ENCODE data around the gene STAT6. TPM values are rescaled to one million over a fixed set of nuclear protein-coding genes. Genes with fewer than 3 reads are reported as not detected.

The STAT6 gene
- total and polyA plus RNA-seq, 2 experiments from 2014 or later: 37.2 to 53.0 TPM

DNA sequence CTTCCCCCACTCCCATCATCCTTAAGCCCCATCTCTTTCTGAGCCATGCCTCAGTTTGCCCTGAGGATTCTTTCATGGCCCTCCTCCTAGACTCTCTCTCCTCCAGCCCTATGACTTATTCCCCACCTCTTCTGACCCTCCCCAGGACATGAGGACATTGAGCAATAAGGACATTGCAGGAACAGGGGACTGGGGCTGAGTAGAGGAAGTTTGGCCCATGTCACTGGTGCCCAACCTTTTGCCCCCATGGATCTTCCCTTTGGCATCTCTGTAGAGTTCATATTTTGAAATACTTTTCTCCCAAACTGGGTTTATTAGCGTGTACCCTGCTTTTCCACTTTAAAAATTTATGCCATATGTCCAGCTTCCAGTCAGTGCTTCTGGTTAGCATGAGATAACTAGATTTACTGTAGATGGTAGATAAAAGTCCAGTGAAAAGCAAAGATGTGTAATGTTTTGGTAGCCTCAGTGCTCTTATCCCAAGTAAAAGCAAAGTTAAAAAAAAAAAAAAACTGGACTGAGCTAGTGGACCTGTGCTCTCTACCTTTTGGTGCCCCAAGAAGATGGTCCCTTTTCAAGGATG is 42.3 kb upstream of the STAT6 start:
- no peaks in the 10 kb centered on the region for H3K4me1 ChIP-seq (ENCODE audit: low read depth)
- no peaks in the 10 kb centered on the region for H3K9me3 ChIP-seq (ENCODE audit: low read depth)
- H3K4me3 ChIP-seq: no peak overlapping the region
- H3K27me3 ChIP-seq: no peaks in the 10 kb centered on the region
- H3K27ac ChIP-seq: no peak overlapping the region
- peaks cover 22% of the 10 kb centered on the region for H3K36me3 ChIP-seq
- no peak for DNase-seq (ENCODE audit: low read depth in 1 of 2, low spot score in 1 of 2)
- TF ChIP-seq, protein P1, sequence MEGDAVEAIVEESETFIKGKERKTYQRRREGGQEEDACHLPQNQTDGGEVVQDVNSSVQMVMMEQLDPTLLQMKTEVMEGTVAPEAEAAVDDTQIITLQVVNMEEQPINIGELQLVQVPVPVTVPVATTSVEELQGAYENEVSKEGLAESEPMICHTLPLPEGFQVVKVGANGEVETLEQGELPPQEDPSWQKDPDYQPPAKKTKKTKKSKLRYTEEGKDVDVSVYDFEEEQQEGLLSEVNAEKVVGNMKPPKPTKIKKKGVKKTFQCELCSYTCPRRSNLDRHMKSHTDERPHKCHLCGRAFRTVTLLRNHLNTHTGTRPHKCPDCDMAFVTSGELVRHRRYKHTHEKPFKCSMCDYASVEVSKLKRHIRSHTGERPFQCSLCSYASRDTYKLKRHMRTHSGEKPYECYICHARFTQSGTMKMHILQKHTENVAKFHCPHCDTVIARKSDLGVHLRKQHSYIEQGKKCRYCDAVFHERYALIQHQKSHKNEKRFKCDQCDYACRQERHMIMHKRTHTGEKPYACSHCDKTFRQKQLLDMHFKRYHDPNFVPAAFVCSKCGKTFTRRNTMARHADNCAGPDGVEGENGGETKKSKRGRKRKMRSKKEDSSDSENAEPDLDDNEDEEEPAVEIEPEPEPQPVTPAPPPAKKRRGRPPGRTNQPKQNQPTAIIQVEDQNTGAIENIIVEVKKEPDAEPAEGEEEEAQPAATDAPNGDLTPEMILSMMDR (IDR thresholded peaks at IDR 0.05; ENCODE audit: low read depth, low read length): no peak

DNA sequence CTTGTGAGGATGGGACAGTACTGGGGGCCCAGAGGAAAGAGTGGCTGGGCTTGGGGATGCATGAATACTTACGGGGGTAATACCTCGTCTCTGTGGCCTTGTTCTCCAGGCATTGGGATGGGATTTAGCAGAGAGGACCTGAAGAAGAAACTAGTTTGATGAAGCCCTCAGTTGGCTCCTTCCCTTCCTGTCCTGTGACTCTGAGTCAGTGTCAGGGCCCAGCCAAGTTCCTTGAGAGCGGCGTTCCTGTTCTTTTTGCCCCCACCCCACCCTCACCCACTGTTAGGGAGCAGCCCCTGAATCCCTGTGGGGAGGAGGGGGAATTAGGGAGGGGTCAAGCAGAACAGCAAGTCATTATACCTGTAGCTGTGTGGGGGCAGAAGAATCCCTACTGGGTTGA is 41.5 kb upstream of the STAT6 start:
- Histone ChIP-seq H3K36me3 (peaks cover 18% of the 10 kb centered on the region), H3K27me3 (no peaks in the 10 kb centered on the region), H3K27ac (no peak overlapping the region), H3K4me1 (ENCODE audit: low read depth) (no peaks in the 10 kb centered on the region), H3K4me3 (no peak overlapping the region), H3K9me3 (ENCODE audit: low read depth) (no peaks in the 10 kb centered on the region)
- TF ChIP-seq, protein P1 (IDR thresholded peaks at IDR 0.05; ENCODE audit: low read depth, low read length): no peak
- peak in 1 of 2 donors; percentile 66 for DNase-seq (ENCODE audit: low read depth in 1 of 2, low spot score in 1 of 2)

DNA sequence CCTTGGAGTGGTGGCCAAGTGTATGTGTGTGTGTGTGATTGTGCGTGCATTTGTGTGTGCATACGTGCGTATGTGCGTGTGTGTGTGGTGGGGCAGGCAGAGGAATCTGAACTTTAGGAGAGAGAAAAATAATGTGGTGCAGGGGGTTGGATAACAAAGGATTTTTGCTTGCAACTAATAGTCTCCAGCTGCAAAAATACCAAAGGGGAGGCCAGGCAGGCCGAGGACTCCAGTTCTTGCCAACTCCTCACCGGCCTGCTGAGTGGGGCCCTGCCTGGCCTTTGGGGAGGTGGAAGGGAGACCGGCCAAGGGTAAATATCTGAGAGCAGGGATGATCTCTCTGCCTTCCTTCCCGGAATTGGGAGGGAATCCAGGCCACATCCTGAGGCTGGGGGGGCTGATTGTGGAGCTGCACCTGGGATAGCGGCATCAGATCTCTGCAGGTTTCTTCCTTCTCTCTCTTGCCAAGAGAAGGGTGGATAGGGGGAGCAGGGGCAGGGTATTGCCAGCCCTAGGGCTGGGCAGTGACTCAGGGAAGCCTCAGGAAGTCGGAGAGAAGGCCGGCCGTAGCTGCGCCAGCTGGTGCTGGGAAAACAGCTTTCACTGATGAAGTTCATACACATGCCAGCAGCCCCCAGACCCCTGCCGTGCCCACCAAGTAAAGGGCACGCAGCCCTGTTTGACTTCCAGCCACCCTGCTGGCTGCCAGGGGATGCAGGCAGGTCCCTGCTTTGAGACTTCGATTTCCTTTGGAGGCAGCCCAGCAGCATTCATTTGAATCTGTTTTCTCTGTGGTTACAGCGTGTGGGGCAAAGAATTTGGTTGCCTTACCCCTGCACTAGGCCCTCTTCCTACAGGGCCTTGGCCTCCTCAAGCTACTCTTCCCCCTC is 40.8 kb upstream of the STAT6 start:
- no peaks in the 10 kb centered on the region for H3K9me3 ChIP-seq (ENCODE audit: low read depth)
- H3K27me3 ChIP-seq: no peaks in the 10 kb centered on the region
- no peak overlapping the region for H3K27ac ChIP-seq
- peaks cover 11% of the 10 kb centered on the region for H3K36me3 ChIP-seq
- TF ChIP-seq, protein P1 (IDR thresholded peaks at IDR 0.05; ENCODE audit: low read depth, low read length): no peak
- peak in 1 of 2 donors; percentile 86 for DNase-seq (ENCODE audit: low read depth in 1 of 2, low spot score in 1 of 2)
- peaks cover 3% of the 10 kb centered on the region for H3K4me1 ChIP-seq (ENCODE audit: low read depth)
- H3K4me3 ChIP-seq: no peak overlapping the region

DNA sequence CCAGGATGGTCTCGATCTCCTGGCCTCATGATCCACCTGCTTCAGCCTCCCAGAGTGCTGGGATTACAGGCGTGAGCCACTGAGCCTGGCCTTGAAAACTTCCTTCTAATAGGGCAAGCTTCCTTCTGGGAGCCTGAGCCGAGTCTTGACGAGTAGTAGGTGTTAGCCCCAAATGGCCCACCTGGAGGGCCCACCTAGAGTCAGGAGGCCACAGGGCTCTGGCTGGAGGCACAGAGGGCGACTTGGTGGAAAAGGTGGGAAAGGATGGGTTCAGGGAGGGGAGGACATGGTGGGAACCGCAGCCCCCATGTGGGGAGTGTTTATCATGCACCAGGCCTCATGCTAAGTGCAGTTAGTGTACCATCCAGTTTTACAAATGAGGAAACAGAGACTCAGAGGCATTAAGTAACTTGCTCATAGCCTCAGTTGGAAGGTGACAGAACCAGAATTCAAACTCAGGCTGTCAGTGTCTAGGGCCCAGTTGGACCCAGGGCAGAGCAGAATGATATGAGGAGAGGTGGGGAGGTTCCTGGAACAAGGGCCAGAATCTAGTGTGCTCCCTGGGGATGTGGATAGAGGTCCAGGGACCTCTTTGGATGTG is 39.3 kb upstream of the STAT6 start:
- H3K27me3 ChIP-seq: no peaks in the 10 kb centered on the region
- H3K4me3 ChIP-seq: no peak overlapping the region
- no peak overlapping the region for H3K27ac ChIP-seq
- DNase-seq (ENCODE audit: low read depth in 1 of 2, low spot score in 1 of 2): no peak
- peaks cover 15% of the 10 kb centered on the region for H3K36me3 ChIP-seq
- H3K4me1 ChIP-seq (ENCODE audit: low read depth): peaks cover 6% of the 10 kb centered on the region
- TF ChIP-seq, protein P1 (IDR thresholded peaks at IDR 0.05; ENCODE audit: low read depth, low read length): no peak
- no peaks in the 10 kb centered on the region for H3K9me3 ChIP-seq (ENCODE audit: low read depth)

DNA sequence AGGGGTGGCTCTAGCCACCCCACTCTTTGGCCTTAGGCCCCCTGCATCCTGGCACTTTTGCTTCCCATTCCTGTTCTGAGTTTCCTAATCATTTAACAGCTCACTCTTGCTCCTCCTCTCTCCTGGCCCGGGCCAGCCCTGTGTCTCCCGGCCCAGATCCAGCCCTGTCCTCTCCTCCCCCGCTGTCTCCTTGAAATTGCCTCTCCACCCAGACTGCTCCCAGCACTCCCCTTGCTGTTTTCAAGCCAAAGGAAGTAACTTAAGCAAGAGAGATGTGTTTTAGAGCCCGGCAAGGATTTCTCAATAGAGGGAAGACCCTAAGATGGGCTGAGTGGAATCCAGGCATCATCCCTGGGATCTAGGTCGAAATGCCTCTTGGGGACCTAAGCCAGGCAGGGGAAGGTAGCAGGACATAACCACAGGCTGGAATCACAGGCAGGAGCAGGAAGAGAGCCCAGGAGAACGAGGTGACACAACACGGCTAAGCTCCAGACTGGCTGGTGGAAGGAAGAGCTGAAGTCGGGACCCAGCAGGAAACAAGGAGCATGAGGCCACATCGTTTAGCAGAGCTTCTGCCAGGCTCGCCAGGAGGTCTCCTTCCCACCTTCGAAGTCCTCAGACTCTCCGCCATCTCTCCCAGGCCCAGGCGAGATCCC is 38.2 kb upstream of the STAT6 start:
- Histone ChIP-seq H3K27ac (no peak overlapping the region), H3K4me3 (no peak overlapping the region), H3K9me3 (ENCODE audit: low read depth) (no peaks in the 10 kb centered on the region), H3K4me1 (ENCODE audit: low read depth) (peaks cover 6% of the 10 kb centered on the region), H3K27me3 (no peaks in the 10 kb centered on the region), H3K36me3 (peaks cover 18% of the 10 kb centered on the region)
- TF ChIP-seq, protein P1 (IDR thresholded peaks at IDR 0.05; ENCODE audit: low read depth, low read length): no peak
- DNase-seq (ENCODE audit: low read depth in 1 of 2, low spot score in 1 of 2): peak in 1 of 2 donors; percentile 97

Measured in cardiac muscle cell (in vitro differentiated cells and primary cell).